Cardiac muscle cell (in vitro differentiated cells and primary cell): ENCODE data around the gene RBM14. TPM values are rescaled to one million over a fixed set of nuclear protein-coding genes. Genes with fewer than 3 reads are reported as not detected.

ENCODE experiments used
- DNase-seq, 2 donors: peaks; one replicate each; pipeline versions ENCODE4 v3.0.0 to v3.0.0-alpha.2; 2010 to 2017; ENCODE audit warnings: low read depth in 1 of 2, low spot score in 1 of 2
- H3K27ac ChIP-seq: fragments of 200-600 bp; sonication (generic); 2 replicates; pipeline ENCODE4 v1.5.1; 2016
- H3K27me3 ChIP-seq: fragments of 200-600 bp; sonication (generic); 2 replicates; pipeline ENCODE4 v1.6.0; 2016; ENCODE audit warnings: control low read depth
- H3K36me3 ChIP-seq: fragments of 200-600 bp; sonication (generic); 2 replicates; pipeline ENCODE4 v1.5.1; 2016; ENCODE audit warnings: control low read depth
- H3K4me1 ChIP-seq: fragments of 200-600 bp; sonication (generic); 2 replicates; pipeline ENCODE4 v1.8.1; 2017; ENCODE audit warnings: low read depth, mild to moderate bottlenecking, mixed run types
- H3K4me3 ChIP-seq: fragments of 200-600 bp; sonication (generic); 2 replicates; pipeline ENCODE4 v1.5.1; 2016; ENCODE audit warnings: mild to moderate bottlenecking
- H3K9me3 ChIP-seq: fragments of 200-600 bp; sonication (generic); 2 replicates; pipeline ENCODE4 v1.5.1; 2017; ENCODE audit warnings: low read depth, mild to moderate bottlenecking, control low read depth
- polyA plus RNA-seq: library from polyadenylated mRNA; unstranded; fragments of >200 nt; fragmentation: Nextera tagmentation; extraction: Ambion mirVana; gene quantifications from 2 replicates; pipeline ENCODE4 v1.2.1, GENCODE V29; 2016
- total RNA-seq: library from RNA; depleted of rRNA; stranded (reverse); fragments of >200 nt; gene quantifications from 2 replicates; pipeline ENCODE4 v1.2.3, GENCODE V29; 2016
- TF ChIP-seq, protein P1 (sequence below): IDR thresholded peaks from 2 replicates; pipeline ENCODE4 v1.5.1; 2012; ENCODE audit warnings: low read depth, mild to moderate bottlenecking, low read length

RBM14 gene
- total RNA-seq (74.6 and 90.6 TPM in 2 replicates), polyA plus RNA-seq (95.2 and 111 TPM in 2 replicates)

- Histone ChIP-seq H3K4me3 (peak within 1 kb of the TSS; percentile 91), H3K9me3 (no peaks in the 10 kb centered on the region), H3K27ac (peak within 1 kb of the TSS; percentile 89), H3K36me3 (no peaks in the 10 kb centered on the region), H3K4me1 (peaks cover 28% of the 10 kb centered on the region), H3K27me3 (no peaks in the 10 kb centered on the region)
- TF ChIP-seq, protein P1, sequence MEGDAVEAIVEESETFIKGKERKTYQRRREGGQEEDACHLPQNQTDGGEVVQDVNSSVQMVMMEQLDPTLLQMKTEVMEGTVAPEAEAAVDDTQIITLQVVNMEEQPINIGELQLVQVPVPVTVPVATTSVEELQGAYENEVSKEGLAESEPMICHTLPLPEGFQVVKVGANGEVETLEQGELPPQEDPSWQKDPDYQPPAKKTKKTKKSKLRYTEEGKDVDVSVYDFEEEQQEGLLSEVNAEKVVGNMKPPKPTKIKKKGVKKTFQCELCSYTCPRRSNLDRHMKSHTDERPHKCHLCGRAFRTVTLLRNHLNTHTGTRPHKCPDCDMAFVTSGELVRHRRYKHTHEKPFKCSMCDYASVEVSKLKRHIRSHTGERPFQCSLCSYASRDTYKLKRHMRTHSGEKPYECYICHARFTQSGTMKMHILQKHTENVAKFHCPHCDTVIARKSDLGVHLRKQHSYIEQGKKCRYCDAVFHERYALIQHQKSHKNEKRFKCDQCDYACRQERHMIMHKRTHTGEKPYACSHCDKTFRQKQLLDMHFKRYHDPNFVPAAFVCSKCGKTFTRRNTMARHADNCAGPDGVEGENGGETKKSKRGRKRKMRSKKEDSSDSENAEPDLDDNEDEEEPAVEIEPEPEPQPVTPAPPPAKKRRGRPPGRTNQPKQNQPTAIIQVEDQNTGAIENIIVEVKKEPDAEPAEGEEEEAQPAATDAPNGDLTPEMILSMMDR = no peak
- DNase-seq = peak; percentile 99
These were observed at the start of gene RBM14 for GRCh38 chr11:66616379-66617154. TSS of gene RBM14 (plus strand) at chr11:66616630. CDS start at chr11:66616721, 91 bp downstream.

DNA sequence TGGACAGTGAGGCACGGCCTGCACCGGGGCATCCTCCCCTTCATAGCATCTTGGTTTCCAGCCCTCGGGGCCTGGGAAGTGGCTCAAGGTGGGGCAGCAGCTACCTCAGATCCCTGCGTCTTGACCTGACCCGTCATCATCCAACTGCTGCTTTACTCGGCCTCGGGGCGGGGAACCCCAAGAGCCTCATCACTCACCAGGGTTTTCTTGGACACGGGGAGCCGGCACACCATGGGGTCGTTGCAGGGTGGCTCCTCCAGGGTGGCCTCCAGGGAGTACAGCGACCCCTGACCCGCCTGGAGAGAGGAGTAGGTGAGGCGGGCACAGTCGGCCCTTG is 48.7 kb upstream of the RBM14 start:
- no peaks in the 10 kb centered on the region for H3K9me3 ChIP-seq
- no peak overlapping the region for H3K4me3 ChIP-seq
- DNase-seq = no peak
- H3K27me3 ChIP-seq = no peaks in the 10 kb centered on the region
- H3K36me3 ChIP-seq = no peaks in the 10 kb centered on the region
- TF ChIP-seq, protein P1 = no peak
- no peak overlapping the region for H3K27ac ChIP-seq
- peaks cover 7% of the 10 kb centered on the region for H3K4me1 ChIP-seq

DNA sequence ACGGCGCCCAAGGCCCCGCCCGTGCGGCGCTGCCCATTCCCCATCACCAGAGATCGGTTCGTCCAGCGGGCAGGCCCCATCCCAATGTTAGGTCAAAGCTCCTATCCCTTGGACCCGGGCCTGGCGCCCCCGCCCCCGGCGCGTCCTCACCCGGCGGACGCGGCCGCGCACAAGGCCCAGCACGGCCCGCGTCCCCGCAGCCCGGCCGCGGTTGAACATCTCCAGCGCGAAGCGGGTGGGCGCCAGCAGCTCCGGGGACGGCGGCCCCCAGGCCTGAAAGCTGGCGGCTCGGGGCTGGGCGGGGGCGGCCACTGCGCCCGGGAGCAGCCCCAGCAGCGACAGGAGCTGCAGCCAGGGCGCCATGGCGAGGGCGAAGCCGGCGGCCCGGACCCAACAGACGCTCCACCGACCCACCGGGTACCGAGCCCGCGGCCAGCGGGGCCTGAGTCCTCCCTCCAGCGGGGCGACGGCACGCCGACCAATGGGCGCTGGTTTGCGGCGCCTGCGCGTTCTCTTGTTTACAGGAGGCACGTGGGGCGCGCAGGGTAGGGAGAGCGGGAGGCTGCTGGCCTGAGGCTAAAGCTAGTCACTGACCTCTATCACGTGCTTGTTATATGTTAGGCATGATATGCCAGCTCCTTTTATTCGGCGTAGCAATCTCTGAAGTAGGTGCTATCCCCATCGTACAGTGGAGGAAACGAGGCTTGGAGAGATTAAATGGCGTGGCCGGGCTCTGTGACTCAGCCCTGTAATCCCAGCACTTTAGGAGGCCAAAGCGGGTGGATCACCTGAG is 48.1 kb upstream of the RBM14 start, which contains the start of gene CTSF:
Gene CTSF (minus strand): TSS at position 483 of the 793 bp plus-strand sequence. CDS start 120 bp downstream, at position 363.
- peaks cover 7% of the 10 kb centered on the region for H3K4me1 ChIP-seq
- DNase-seq = peak; percentile 35 to 82
- TF ChIP-seq, protein P1 = no peak
- H3K36me3 ChIP-seq = no peaks in the 10 kb centered on the region
- H3K9me3 ChIP-seq = no peaks in the 10 kb centered on the region
- no peak within 1 kb of the TSS for H3K27ac ChIP-seq
- no peaks in the 10 kb centered on the region for H3K27me3 ChIP-seq
- H3K4me3 ChIP-seq = peak within 1 kb of the TSS; percentile 15

DNA sequence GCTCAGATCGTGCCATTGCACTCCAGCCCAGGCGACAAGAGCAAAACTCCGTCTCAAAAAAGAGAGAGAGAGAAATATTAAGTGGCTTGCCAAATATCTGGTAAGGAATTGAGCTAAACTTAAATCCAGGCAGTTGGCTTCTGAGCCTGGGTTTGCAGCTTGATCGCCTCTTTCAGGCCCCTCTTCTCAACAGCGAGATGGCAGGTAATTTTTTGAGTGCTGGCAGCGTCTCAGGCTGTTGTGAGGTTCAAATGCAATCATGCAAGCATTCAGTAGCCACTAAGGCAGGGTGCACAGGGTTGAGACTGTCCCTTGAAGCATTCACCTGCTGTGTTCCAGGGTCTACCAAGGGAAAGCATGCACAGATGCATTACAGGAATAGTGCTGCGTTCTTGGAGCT is 47.4 kb upstream of the RBM14 start:
- Histone ChIP-seq H3K27me3 (no peaks in the 10 kb centered on the region), H3K4me1 (peaks cover 7% of the 10 kb centered on the region), H3K9me3 (no peaks in the 10 kb centered on the region), H3K36me3 (no peaks in the 10 kb centered on the region), H3K4me3 (no peak overlapping the region), H3K27ac (no peak overlapping the region)
- TF ChIP-seq, protein P1 = no peak
- DNase-seq = no peak

DNA sequence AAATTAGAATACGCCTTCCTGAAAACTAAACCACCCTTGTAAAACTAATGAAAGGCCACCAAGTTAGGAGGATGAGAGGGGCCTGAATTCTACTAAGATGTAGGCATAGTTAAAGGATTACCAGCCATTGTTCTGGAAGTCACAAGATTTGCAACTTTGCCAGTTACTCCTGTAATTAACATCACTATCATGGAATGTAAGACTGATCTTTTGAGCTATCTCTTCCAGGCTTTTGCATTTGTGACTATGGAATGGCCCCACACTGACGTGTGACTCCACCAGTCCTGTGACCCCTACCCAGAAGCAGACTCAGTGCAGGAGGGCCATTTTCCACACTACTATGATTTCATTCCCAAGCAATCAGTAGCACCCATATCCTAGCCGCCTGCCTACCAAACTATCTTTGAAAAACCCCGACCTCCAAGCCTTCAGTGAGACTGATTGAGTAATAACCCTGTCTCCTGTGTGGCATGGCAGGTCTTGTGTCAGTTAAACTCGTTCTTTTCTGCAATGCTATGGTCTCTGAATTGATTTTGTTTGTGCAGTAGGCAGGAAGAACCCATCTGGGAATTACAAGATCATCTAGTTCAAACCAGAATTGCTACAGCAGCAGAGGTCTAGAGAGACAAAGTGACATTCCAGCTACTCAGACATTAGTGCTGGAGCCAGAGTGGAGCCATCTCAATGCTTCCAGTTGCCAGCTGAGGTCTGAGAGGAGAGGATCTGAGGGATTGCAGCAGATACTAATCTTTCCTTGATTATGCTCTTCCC is 46.2 kb upstream of the RBM14 start:
- Histone ChIP-seq H3K4me3 (no peak overlapping the region), H3K36me3 (no peaks in the 10 kb centered on the region), H3K27me3 (no peaks in the 10 kb centered on the region), H3K9me3 (no peaks in the 10 kb centered on the region), H3K27ac (peak overlapping the region; percentile 20), H3K4me1 (peaks cover 7% of the 10 kb centered on the region)
- peak in 1 of 2 donors; percentile 34 for DNase-seq
- TF ChIP-seq, protein P1 = no peak
